ENCODE measurements around the gene CCNQ. TPM values are rescaled to one million over a fixed set of nuclear protein-coding genes. Genes with fewer than 3 reads are reported as not detected.

CCNQ gene
- total RNA-seq, 1 donor = 38.9 TPM

- TF ChIP-seq CTCF (IDR thresholded peaks at IDR 0.05; ENCODE audit: insufficient read depth, low read depth, low read length) = no peak
- no peak overlapping the region for H3K4me3 ChIP-seq (ENCODE audit: low read depth, low read length)
- no peak for DNase-seq (ENCODE audit: low read depth)
Observed at GRCh38 chrX:153623310-153624029, 24.5 kb upstream of the CCNQ start.

GRCh38 chrX:153622661-153623309 is 23.8 kb upstream of the CCNQ start:
- TF ChIP-seq CTCF (IDR thresholded peaks at IDR 0.05; ENCODE audit: insufficient read depth, low read depth, low read length) = no peak
- no peak overlapping the region for H3K4me3 ChIP-seq (ENCODE audit: low read depth, low read length)
- peak; percentile 37 for DNase-seq (ENCODE audit: low read depth)

- DNase-seq (ENCODE audit: low read depth) = no peak
- H3K4me3 ChIP-seq (ENCODE audit: low read depth, low read length) = no peak overlapping the region
- no peak for TF ChIP-seq CTCF (IDR thresholded peaks at IDR 0.05; ENCODE audit: insufficient read depth, low read depth, low read length)
Observed at GRCh38 chrX:153621949-153622598, 23.1 kb upstream of the CCNQ start.

- no peak overlapping the region for H3K4me3 ChIP-seq (ENCODE audit: low read depth, low read length)
- no peak for TF ChIP-seq CTCF (IDR thresholded peaks at IDR 0.05; ENCODE audit: insufficient read depth, low read depth, low read length)
- DNase-seq (ENCODE audit: low read depth) = no peak
Observed at GRCh38 chrX:153620576-153620975, 21.6 kb upstream of the CCNQ start.

GRCh38 chrX:153614818-153615217 is 15.9 kb upstream of the CCNQ start:
- H3K4me3 ChIP-seq (ENCODE audit: low read depth, low read length) = no peak overlapping the region
- no peak for TF ChIP-seq CTCF (IDR thresholded peaks at IDR 0.05; ENCODE audit: insufficient read depth, low read depth, low read length)
- no peak for DNase-seq (ENCODE audit: low read depth)

GRCh38 chrX:153612413-153612812 is 13.5 kb upstream of the CCNQ start:
- no peak for DNase-seq (ENCODE audit: low read depth)
- no peak overlapping the region for H3K4me3 ChIP-seq (ENCODE audit: low read depth, low read length)
- TF ChIP-seq CTCF (IDR thresholded peaks at IDR 0.05; ENCODE audit: insufficient read depth, low read depth, low read length) = no peak

All from fibroblast of villous mesenchyme (primary cell).